ENCODE data around the gene PDE4D. TPM values are rescaled to one million over a fixed set of nuclear protein-coding genes. Genes with fewer than 3 reads are reported as not detected.

The PDE4D gene
- total RNA-seq, 1 donor from 2014 or later = 85.8 TPM

GRCh38 chr5:59648038-59648831 is 245.3 kb downstream of the PDE4D start:
- DNase-seq = no peak
- no peak overlapping the region for H3K4me3 ChIP-seq
- no peaks in the 10 kb centered on the region for H3K27me3 ChIP-seq
- no peak for ATAC-seq
- no peaks in the 10 kb centered on the region for H3K36me3 ChIP-seq
- intact Hi-C loops (cut with DNase I) = no loop called here
- no peak overlapping the region for H3K27ac ChIP-seq
- TF ChIP-seq, protein P1, sequence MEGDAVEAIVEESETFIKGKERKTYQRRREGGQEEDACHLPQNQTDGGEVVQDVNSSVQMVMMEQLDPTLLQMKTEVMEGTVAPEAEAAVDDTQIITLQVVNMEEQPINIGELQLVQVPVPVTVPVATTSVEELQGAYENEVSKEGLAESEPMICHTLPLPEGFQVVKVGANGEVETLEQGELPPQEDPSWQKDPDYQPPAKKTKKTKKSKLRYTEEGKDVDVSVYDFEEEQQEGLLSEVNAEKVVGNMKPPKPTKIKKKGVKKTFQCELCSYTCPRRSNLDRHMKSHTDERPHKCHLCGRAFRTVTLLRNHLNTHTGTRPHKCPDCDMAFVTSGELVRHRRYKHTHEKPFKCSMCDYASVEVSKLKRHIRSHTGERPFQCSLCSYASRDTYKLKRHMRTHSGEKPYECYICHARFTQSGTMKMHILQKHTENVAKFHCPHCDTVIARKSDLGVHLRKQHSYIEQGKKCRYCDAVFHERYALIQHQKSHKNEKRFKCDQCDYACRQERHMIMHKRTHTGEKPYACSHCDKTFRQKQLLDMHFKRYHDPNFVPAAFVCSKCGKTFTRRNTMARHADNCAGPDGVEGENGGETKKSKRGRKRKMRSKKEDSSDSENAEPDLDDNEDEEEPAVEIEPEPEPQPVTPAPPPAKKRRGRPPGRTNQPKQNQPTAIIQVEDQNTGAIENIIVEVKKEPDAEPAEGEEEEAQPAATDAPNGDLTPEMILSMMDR (IDR thresholded peaks at IDR 0.05) = no peak
- no peaks in the 10 kb centered on the region for H3K9me3 ChIP-seq
- peaks cover 16% of the 10 kb centered on the region for H3K4me1 ChIP-seq

DNA sequence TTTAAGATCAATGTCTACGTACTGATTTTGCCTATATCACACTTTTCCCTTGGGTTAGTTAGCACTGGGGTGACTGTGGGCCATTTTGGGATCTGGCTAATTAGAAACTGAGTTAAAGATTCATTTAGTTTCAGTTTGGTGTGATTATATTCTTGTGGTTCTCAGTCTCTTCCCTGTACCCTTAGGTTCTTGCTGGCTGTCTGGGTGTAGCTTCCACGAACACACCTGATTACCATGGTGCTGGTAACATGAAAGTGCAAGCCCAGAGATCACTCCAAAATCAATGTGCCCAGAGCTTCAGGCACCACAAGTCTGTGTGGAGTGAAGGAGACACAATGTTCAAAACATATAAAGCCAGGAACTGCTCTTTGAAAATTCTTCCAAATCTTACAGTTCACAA is 248.1 kb downstream of the PDE4D start:
- intact Hi-C loops (cut with DNase I) = no loop called here
- ATAC-seq = no peak
- Histone ChIP-seq H3K9me3 (no peaks in the 10 kb centered on the region), H3K27ac (no peak overlapping the region), H3K4me1 (peaks cover 16% of the 10 kb centered on the region), H3K36me3 (no peaks in the 10 kb centered on the region), H3K27me3 (no peaks in the 10 kb centered on the region), H3K4me3 (no peak overlapping the region)
- no peak for DNase-seq
- TF ChIP-seq, protein P1 (IDR thresholded peaks at IDR 0.05) = no peak

DNA sequence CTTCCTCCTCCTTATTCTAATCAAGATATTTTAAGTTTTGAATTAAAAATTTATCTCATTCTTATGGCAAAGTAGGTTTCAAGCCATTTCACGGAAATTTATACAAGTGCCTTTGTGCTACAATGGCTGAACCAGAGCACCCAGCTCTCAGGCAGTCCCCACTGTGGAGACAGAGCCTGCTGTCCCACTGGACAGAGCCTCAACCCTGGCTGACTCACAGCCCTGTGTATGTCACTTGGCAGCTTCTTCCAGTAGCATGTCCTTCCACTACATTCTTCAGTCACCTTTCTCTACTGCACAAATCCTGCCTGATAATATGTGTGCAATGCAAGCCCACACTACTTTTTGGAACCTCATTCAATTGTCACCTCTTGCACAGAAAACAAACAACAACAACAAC is 253.1 kb downstream of the PDE4D start:
- intact Hi-C loops (cut with DNase I) = no loop called here
- Histone ChIP-seq H3K27ac (no peak overlapping the region), H3K36me3 (no peaks in the 10 kb centered on the region), H3K27me3 (no peaks in the 10 kb centered on the region), H3K4me1 (no peaks in the 10 kb centered on the region), H3K9me3 (no peaks in the 10 kb centered on the region), H3K4me3 (no peak overlapping the region)
- no peak for ATAC-seq
- TF ChIP-seq, protein P1 (IDR thresholded peaks at IDR 0.05) = no peak
- DNase-seq = no peak

DNA sequence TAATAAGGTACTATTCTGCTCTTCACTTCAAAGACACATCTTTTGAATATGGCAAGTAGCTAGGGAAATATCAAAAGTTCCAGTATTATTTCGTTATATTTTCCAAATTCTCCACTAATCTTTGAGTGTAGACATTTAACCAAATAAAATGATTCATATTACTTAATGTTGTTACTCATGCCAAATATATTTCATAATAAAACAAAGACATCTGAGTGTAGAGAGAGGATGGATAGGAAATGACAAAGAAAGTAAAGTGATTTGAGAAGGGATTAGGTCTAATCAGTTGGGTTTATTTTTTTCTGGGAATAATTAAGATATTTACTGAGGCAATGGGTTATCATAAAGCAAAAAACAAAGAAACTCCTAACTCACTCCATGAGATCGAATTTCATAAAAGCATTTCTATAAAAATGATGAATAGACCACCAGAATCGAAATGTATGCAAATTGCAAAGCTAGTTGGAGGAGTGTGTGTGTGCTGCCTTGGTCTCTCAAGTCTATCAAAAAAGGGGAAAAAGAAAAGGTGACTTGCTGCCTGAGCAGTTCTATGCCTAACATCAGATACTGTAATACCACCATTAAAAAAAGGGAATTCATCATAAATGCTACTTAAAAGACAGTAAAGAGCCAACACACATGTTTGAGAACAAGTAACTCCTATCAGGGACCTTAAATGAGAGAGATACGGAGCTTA is 255.5 kb downstream of the PDE4D start:
- TF ChIP-seq, protein P1 (IDR thresholded peaks at IDR 0.05) = no peak
- no peak for DNase-seq
- Histone ChIP-seq H3K4me1 (no peaks in the 10 kb centered on the region), H3K4me3 (no peak overlapping the region), H3K27me3 (no peaks in the 10 kb centered on the region), H3K36me3 (no peaks in the 10 kb centered on the region), H3K9me3 (no peaks in the 10 kb centered on the region), H3K27ac (no peak overlapping the region)
- ATAC-seq = no peak
- intact Hi-C loops (cut with DNase I) = no loop called here

GRCh38 chr5:59629561-59629960 is 264.0 kb downstream of the PDE4D start:
- no peaks in the 10 kb centered on the region for H3K36me3 ChIP-seq
- H3K9me3 ChIP-seq = no peaks in the 10 kb centered on the region
- H3K27ac ChIP-seq = no peak overlapping the region
- no peaks in the 10 kb centered on the region for H3K27me3 ChIP-seq
- no peak overlapping the region for H3K4me3 ChIP-seq
- no peak for ATAC-seq
- H3K4me1 ChIP-seq = no peaks in the 10 kb centered on the region
- TF ChIP-seq, protein P1 (IDR thresholded peaks at IDR 0.05) = no peak
- intact Hi-C loops (cut with DNase I) = no loop called here
- no peak for DNase-seq

Measured in upper lobe of right lung (tissue), 1 donor.